ENCODE measurements around the gene RPTOR. TPM values are rescaled to one million over a fixed set of nuclear protein-coding genes. Genes with fewer than 3 reads are reported as not detected.

The RPTOR gene
- total RNA-seq, 1 experiment from 2014 or later: 9.1 TPM

DNA sequence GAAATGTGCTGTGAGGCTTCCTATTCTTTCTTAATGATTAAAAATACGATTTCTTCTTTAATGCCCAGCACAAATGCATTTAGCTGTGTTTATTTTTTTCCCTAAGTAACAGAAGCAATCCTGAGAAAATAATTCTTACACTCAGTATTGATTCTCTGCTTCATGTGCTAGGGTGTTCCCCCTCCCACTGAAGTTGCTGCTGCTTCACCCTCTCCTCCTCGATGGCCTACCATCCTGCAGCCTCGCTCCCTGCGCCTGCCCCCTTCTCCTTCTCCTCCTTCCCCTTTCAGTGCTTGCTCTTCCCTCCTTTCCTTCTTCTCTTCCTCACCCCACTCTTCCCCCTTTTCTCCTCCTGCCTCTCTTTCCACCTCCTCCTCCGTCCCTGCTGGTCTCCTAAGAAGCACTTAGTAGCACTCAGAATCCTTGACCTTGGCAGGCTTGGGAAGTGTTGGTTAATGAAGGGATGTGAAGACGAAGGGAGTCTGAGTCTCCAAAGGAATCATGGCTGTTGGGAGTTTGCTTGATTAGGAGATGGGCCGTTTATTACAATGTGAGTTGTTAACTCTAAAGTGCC is 119.7 kb downstream of the RPTOR start:
- no peak for DNase-seq (ENCODE audit: low read depth)

DNA sequence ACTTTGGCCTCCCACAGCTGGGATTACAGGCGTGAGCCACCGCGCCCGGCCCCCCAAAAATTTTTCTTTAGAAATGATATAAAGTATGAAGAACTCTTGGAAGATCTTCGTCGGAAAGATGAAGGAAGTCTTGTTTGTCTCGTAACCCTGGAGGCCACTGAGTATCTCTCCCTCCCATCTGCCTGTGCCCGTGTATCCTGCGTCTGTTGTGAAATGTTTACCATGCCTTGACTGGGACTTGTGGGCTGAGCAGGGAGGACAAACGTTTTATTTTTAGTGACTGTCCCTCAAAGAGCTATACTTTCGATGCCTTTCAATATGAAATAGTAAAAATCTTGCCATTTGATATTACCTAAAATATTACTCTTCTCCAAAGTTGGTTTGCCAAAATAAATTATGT is 121.2 kb downstream of the RPTOR start:
- no peak for DNase-seq (ENCODE audit: low read depth)

DNA sequence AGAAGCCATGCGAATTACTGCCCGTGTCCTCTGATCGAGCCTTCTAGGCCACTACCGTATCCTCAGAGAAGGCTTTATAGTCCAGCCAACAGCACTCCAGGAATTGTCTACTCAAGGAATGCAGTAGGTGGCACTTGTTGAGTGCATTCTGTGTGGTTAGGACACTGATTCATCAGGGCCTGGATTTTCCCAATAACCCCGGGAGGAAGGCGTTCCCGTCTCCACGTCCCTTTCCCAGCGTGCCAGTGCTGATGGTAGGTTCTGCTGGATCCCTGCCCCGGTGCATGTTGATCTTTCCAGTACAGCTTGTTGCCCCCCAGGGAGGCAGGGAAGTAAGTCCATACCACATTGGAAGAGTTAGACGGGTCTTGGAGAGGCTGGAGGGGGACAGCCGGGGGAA is 122.2 kb downstream of the RPTOR start:
- DNase-seq (ENCODE audit: low read depth): peak; percentile 26

DNA sequence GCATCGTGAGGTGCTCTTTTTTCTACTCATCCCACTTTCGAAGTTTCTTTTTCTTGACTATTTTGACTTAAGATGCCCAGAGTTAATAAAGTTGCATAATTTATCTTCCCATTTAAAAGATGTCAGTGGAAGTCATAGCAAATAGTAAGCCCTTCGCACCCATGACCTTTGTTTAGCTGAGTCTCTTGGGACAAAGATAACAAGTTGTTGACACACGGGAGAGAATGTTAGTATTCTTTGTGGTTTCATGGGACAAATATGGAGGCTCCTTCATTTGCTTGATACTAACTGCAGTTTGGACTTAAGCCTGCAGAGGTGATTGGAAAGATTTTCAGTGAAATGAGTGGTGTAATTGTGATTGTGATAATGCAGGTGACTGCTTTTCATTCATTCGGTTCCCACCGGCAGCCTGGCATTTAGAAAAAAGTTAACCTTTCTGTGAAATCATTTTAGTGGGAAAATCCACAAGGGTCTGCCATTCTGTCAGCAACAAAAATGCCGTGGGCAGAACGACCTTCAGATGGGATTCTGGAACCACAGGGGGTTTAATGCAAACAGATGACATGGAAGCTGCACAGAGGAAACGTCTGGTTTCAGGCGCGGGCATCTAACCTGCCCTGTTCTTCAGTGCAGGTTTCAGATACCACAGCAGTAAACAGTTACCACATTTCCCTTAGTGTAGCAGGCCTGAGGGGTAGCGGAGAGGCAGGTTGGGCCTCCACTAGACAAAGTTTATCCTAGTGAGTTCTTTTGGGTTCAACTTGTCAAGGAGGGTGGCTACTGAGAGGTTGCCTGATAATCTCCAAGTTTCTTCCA is 123.0 kb downstream of the RPTOR start:
- no peak for DNase-seq (ENCODE audit: low read depth)

DNA sequence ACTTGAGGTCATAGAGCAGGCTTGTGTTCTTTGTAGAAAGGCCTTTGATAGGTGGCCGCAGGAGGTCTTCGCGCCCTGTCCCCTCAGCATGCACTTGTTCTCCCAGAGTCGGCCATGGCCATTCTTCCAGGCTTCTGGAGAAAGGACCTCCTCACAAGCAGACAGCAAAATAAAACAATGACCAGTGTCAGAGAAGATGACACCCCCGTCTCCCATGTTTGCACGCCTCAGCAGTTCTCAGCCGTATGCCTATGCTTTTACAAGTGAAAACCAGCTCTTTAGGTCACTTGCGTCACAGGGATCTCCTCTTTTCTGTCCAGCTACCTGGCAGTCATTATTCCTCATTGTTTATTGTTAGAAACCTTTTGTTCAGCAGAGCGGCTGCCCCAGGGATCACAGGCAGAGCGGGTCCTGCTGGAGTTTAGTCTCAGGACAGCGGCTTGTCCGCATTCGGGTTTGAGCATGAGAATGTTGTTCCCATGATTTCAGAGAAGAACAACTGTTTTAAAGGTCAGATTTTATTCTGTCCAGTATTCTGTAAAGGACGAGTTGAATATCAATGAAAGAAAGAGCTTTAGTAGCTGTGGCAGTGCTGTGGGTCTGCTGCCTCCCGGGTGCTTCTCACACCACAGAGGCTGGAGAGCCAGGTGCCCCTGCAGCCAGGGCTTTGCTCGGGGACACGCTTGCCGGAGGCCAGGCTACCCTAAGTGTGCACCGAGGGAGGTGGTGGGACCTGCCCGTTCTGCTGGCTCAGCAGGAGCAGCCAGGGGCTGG is 123.9 kb downstream of the RPTOR start:
- no peak for DNase-seq (ENCODE audit: low read depth)

DNA sequence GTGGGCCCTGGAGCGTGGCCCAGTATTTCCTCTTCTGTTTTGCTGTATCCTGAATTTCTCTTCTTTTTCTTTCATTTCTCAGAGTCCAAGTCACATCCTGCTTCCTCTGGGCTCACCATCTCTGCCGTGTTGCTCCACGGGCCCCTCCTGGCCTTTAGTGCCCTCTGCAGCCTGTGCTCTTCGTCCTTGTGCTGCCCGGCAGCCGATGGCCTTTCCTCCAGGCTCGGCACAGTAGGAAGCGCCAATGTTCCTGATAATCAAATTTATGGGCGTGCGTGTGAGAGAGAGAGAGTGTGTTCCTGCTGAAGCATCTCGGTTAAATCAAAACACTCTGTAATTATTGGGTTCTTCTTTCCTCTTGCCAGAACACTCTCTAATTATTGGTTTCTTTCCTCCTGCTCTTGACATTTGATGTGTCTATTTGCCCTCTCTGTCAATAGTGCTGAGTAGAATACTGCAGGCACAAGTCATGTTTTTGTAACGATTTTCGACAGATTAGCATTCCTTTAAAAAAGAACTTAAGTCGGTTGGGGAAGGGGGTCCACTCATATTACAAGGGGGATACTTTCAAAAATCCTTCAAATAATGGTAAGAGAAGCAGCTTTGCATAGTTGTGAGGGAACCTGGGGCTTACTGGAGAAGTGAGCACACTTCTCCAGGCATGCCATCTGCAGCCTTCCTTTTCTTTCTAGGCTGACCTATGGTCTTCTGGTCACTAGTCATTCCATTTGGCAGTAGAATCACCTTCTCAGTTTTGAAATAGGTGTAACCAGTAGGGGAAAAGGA is 126.6 kb downstream of the RPTOR start:
- no peak for DNase-seq (ENCODE audit: low read depth)

DNA sequence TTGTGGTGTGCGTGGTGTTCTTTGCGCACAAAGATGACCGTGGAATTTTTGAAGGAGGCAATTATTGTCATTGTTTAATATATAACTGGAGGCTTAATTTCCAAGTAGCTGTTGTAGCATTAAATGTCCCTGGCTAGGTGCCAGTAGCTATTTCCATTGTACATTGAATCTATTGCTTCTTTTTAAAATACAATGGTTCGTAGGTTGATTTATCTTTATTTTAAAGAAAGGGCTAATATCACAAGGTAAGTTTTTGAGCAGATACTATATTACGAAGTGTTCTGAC is 127.1 kb downstream of the RPTOR start:
- DNase-seq (ENCODE audit: low read depth): no peak

DNA sequence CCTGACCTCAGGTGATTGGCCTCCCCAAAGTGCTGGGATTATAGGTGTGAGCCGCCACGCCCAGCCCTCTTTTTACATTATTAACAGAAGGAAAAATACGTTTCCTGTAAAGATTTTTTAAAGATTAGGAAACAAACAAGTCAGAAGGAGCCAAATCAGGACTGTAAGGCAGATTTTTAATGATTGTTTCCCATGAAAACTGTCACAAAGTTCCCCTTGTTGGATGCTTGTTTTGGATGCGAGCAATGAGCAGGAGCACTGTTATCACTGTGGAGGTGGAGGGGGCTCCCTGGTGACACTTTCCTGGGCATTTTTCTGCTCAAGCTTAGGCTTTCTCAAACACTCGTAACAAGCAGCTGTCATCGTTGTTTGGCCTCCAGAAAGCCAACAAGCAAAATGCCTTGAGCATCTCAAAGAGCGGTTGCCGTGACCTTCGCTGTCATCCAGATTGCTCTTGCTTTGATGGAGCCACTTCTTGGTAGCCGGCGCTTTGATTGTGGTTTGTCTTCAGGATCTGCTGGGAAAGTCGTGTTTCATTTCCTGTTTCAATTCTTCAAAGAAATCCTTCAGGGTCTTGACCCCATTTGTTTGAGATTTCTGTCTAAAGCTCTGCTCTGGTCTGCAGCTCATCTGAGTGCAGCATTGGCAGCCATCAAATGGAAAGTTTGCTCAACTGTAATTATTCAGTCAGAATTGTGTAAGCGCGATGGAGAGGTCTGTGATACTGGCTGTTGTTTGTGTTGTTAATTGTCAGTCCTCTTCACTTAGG is 128.7 kb downstream of the RPTOR start:
- DNase-seq (ENCODE audit: low read depth): no peak

DNA sequence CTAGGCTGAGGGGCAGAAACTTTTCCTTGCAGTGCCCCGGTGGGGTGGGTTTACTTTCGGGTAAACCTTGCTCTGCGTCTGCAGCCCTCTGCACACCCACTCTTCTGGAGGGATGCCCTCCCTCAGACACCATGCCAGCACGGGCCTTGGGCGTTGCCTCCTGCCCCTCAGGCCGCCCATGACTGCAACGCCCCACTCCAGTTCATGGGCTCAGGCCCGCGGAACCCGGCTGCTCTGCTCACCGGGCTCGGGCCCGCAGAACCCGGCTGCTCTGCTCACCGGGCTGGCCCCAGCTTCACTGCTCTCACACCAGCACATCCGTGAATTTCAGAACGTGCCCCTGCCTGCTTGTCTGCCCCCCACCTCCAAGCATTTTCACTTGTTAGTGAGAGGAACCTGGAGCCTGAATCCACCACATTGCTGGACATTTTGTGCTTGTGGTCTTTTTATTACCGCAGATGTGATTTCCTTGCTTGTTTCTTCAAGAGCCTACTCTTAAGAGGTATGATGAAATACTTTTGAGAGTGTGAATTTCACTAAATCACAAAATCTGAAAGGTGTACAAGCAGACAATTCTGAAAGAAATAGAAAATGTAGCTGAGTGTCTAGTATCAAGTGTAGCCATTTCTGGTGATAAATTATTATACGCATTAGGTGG is 130.9 kb downstream of the RPTOR start:
- no peak for DNase-seq (ENCODE audit: low read depth)

DNA sequence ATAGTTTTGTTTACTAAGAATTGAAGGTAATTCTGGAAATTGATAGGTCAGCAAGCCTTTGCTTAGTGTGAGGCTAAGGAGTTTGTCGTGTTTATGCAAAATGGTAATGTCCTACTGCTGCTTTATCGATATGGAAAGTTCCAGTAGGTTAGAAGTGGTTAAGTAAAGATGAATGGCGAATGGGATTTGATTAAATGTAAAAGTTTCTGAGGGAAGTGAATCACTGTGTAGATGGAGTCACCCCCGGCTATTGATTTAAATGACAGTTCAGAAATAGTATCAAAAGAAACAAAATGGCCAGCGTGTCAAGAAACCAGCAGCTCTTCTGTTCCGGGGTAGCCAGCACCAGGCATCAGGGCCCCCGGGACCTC is 131.4 kb downstream of the RPTOR start:
- no peak for DNase-seq (ENCODE audit: low read depth)

DNA sequence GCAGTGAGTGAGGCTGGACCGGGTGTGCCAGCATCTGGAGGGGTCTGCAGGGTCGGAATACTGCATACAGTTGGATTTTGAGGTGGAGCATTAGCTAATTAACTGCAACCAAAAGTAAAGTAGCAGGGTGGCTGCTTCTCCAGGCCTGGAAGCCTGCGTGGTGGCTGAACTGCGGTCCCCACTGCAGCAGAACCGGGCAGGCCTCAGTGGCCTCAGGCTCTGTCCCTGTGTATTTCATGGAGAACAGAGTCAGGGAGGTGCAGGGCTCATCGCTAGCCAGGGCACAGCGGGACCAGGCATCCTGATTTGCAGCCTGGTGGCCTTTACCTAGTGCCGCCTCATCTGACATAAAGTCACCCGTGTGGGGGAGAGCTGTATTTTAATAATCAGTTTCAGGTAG is 131.9 kb downstream of the RPTOR start:
- DNase-seq (ENCODE audit: low read depth): no peak

DNA sequence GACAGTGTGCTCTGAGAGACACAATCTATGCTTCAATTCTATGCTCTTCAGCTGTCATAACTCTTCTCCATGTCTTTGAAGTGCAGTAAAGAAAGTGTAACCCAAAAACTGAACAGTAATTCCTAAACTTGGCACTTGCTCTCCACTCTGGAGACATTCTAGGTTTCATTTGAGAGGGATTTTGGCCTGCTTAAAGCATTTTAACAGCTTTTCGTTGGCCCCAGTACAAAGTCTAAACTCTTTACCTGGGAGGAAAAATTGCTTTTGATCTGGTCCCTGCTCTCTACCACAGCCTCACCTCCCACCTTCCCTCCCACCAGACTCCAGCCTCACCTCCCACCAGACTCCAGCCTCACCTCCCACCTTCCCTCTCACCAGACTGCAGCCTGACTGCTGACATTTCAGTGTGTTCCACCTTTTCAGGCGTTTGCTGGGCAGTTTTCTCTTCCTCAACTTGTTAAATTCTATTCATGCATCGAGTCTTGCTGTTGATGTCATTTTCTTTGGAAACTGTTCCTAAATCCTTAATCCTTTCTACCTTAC is 132.6 kb downstream of the RPTOR start:
- DNase-seq (ENCODE audit: low read depth): no peak

DNA sequence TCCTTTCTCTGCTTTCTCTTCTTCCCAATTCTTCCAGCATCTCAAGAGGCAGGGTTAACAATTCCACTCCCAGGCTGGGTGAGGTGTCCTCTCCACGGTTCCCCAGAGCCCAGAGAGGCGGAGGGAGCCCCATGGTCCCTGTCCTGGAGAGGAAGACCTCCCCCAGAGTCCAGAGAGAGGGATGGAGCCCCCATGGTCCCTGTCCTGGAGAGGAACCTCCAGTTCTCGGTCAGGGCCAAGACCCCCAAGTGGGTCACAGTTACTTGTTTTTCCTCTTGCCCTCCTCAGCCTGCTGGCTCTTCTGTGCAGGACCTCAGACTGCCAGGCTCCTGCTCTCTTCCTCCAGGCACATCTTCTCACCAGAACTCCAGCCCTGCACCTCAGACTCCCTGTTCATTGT is 135.2 kb downstream of the RPTOR start:
- no peak for DNase-seq (ENCODE audit: low read depth)

DNA sequence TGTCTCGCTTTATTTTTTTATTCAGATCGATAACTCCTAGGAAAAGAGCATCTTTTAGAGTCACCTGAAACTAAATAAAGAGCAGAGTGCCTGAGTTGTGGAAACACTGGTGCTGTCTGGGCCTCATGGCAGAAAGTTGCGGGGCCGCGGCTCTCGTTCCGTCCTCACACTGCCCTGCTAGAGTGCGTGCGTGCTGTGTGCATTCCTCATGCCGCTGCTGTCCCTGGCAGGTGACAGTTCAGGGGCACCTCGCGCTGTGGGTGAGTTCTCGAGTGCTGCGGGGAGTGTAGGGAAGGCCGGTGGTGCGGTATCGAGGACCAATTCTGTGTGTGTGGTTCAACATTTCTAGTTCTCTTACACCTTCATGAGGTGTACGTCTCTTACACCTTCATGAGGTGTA is 136.6 kb downstream of the RPTOR start:
- DNase-seq (ENCODE audit: low read depth): no peak

DNA sequence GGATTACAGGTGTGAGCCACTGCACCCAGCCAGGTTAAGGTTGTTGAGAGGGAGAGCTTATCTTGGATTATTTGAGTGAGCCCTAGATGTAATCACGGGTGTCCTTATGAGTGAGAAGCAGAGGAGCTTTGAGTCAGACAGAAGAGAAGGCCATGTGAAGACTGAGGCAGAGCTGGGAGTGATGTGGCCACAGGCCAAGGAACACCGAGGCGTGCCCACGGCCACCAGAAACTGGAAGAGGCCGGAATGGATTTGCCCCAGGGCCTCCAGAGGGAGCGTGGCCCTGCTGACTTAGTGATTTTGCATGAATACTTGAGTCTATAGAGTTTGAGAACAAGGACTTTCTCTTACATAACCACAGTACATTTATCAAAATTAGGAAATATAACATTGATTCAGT is 137.7 kb downstream of the RPTOR start:
- no peak for DNase-seq (ENCODE audit: low read depth)

DNA sequence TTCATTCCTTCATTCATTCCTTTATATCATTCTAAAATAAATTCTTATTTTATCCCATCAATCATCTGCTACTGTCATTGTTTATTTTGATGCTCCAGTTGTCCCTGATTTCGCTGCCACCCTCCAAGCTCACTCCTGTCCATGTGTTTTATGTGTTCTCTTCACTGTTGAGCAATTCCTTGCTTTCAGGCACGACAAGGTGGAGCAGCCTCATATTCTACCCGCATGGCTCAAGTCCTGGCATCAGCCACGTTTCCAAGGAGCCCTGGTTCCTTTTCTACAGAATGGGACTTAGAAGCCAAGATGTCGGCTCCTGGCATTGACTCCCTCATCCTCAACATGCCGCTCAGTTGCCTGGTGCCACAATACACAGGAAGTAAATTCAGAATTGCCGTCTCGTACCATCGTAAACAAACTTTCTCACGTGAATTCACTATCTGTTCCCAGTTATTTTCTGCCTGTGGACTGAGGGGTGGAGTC is 139.0 kb downstream of the RPTOR start:
- no peak for DNase-seq (ENCODE audit: low read depth)

DNA sequence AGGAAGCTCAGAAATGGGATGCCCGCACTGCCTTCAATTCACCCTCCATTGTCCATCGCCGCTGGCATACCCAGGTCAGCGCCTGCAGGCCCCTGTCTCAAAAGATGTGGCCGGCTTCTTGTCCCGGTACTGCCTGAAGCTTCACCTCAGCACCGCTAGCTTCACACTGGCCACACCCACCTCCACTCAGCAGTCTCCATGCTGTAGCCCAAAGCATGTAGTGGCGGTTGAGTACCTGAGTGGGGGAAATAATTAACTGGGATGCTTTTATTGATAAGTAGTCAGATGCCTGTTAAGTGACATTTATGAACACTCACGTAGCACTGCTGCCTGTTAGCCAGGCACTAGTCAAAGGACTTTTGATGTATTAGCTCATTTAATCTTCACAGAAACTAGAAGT is 143.2 kb downstream of the RPTOR start:
- no peak for DNase-seq (ENCODE audit: low read depth)

DNA sequence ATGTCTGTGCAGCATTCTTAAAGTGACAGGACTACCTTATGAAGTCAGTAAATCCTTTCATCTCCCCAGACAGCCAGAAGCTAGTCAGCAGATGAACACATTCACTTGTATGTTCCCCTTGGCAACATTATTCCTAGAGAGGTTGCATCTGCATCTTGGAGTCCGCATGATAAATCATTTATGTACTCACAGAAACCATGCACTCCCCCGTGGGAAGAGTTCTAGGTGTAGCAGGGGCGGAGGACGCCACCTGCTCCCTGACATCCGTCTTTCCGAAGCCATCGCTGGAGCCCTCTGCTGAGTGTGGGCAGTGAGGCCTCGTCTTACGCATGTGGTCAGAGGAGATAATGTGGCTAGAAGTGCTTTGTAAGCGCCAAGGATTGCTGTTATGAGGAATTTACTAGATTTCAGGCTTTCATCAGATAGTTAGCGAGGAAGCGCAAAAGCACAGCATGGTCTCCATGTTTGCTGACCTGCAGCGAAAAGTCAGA is 144.5 kb downstream of the RPTOR start:
- DNase-seq (ENCODE audit: low read depth): no peak

DNA sequence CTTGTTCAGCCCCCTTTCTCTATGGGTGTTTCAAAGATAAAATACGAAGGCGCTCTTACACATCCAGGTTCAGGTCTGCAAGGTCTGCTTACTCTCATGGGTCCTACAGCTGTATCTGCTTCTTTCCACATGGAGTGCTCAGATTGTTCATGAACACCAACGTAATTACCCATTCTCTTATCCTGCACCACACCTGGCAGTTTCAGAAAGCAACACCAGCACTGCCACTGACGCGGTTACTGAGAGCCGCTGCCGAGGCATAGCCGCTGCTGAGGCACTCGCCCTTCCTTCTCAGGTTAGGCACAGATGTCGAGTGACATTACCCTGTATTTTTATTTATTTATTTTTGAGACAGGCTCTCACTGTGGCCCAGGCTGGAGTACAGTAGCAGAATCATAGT is 147.1 kb downstream of the RPTOR start:
- no peak for DNase-seq (ENCODE audit: low read depth)

DNA sequence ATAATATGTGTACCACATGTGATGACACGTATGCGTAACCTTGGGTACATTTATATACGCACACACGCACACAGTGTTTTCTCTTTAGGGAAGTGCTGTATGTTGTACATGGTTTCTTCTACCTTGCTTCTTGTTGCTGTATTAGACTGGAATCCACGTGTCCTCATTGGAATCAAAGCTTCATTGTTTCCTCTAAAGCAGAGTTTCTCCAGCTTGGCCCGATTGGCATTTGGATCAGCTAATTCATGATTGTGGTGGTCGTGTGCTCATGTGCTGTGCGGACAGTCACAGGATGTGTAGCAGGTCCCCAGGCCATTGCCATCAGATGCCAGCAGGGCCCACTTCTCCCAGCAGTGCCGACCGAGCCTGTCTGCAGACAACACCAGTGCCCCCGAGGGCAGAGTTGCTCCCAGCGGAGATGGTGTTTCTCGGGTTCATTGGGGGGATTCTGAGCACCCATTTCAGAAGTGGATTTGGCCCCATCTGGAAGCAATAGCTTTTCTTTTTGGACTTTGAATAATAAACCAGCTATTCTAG is 148.4 kb downstream of the RPTOR start:
- DNase-seq (ENCODE audit: low read depth): no peak

Data from Daoy (cell line).